Choroid plexus epithelial cell (primary cell): ENCODE measurements around the gene MLEC.

Experiments
- DNase-seq: peaks from one replicate; pipeline ENCODE4 v3.0.0-alpha.2; 2010; ENCODE audit warnings: low read depth
- H3K4me3 ChIP-seq: 2 replicates; pipeline ENCODE4 v1.5.1; 2011; ENCODE audit warnings: low read depth, mild to moderate bottlenecking, control low read depth, low read length, moderate library complexity
- TF ChIP-seq, protein P1 (sequence below): conservative IDR thresholded peaks from 2 replicates; pipeline ENCODE4 v1.5.1; 2011; ENCODE audit warnings: low read depth, mild to moderate bottlenecking, control low read depth, inconsistent platforms, low read length, moderate library complexity

The MLEC gene

DNA sequence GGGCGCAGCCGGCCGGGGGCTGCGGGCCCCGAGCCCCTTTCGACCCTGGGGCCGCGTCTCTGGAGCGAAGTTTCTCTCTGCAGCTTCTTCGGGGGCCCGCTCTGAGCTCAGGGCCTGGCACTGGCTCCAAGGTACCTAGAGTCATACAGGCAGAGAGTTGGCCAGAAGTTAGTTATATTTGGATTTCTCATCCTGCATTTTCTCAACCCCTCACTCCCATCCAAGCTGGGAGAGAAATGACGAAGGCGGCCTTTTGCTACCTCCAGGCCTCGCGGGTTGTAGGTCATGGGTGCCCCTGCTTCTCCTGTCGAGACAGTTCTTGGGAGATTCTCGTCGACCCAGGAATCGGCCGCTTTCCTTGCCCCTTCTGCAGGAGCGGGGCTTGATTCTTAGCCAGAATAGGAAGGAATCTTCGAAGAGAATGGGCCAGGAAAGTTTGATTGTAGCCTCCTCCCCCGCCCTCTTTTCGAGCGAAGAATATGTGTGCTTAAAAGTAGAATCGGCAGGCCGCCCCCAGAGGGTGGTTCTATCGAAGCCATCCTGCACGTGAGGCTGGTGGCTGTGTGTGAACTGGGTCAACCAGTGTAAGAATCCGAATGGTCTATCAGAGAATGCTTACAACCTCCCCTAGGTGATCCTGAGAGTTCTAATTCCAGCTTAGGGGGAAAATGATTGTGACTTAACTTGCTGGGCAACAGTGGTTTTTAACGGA lies 785 bp downstream of the MLEC start:
- peak; percentile 33 for DNase-seq
- TF ChIP-seq, protein P1, sequence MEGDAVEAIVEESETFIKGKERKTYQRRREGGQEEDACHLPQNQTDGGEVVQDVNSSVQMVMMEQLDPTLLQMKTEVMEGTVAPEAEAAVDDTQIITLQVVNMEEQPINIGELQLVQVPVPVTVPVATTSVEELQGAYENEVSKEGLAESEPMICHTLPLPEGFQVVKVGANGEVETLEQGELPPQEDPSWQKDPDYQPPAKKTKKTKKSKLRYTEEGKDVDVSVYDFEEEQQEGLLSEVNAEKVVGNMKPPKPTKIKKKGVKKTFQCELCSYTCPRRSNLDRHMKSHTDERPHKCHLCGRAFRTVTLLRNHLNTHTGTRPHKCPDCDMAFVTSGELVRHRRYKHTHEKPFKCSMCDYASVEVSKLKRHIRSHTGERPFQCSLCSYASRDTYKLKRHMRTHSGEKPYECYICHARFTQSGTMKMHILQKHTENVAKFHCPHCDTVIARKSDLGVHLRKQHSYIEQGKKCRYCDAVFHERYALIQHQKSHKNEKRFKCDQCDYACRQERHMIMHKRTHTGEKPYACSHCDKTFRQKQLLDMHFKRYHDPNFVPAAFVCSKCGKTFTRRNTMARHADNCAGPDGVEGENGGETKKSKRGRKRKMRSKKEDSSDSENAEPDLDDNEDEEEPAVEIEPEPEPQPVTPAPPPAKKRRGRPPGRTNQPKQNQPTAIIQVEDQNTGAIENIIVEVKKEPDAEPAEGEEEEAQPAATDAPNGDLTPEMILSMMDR, result no peak
- H3K4me3 ChIP-seq, result peak overlapping the region; percentile 84

DNA sequence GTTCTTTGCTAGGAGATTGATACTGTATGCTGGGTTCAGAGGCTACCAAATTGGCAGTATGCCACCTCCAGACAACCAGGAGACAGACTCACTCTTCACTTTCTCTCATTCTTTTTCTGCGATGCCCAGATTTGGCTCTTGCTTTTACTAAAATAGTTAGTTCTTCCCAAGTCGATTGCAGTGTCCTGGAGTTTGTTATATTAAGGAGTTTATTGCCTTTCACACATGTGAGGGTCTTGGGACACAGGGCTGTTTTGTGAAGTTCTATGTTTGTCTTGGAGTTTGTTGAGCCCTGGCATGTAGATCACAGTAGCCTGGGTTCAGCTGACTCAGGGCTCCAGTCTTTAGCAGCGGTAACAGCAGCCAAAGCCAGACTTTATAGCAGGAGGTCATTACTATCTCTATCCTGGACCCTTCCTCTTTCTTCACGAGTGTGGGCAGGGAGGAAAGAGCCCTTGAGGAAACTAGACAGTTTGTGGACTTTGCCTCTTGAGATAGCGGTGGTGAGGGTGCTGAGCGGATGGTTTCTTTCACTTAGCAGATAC lies 1.6 kb downstream of the MLEC start:
- H3K4me3 ChIP-seq, result peak overlapping the region; percentile 84
- peak; percentile 56 for DNase-seq
- TF ChIP-seq, protein P1, result no peak

DNA sequence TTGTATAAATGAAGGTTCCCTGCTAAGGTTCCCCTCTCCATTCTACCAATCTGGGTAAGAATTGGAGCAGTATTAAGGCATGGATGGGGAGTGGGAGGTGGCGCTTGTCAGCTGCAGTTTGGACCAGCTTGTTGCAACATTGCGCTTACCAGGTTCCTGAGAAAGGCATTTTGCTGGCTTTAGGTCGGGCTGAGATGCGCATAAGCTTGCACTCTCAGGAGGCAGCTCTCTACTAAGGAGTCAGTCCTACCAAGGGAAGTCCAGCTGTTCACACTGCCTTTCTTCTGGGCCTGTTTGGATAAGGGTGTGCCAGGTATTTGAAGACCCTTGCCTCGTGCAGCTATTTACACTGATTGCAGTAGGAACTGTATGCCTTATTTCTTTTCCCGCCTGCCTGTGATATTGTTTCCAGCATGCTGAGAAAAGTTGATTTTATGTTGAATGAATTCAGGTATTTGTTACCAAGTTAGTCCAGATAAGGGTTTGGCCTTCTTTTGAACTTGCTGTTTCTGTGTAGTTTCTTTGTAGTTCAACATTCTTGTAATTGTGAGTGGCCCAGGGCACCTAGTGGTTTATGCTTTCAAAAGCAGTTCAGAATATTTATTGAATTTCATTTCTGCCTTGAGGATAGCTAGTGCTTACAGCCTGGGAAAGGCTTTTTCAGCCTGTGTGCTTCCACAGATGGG lies 2.6 kb downstream of the MLEC start:
- H3K4me3 ChIP-seq, result peak overlapping the region; percentile 84
- peak; percentile 56 for DNase-seq
- TF ChIP-seq, protein P1, result no peak

DNA sequence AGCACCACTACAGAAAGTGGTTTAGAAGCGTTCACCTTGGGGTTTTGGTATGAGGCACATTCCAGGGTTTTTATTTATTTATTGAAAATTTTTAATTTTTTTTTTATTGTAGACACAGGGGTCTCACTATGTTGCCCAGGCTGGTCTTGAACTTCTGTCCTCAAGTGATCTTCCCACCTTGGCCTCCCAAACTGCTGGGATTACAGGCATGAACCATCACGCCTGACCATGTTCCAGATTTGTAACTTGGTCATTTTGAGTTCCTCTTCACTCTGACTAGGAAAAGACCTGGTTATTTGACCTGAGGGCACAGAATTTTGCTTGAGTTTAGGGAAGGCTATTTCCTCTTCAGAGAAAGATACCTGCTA lies 3.1 kb downstream of the MLEC start:
- no peak overlapping the region for H3K4me3 ChIP-seq
- DNase-seq, result no peak
- TF ChIP-seq, protein P1, result no peak

DNA sequence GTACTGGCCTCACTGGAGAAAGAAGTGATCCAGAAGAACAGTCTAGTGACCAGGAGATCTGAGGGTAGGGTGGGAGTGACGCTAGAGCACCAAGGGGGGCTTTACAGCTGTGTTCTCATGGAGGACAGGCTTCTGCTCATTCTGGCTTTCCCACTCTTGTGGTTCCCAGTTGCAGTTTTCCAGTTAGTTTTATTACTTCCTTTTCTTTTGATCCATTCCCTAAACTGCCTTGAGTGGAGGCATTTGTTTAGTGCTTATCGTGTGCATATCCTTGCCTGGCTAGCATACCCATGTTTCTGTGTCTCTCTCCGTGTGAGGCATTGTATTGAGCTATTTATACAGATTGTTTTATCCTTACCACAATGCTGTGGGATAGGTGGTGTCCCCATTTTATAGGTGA lies 4.0 kb downstream of the MLEC start:
- H3K4me3 ChIP-seq, result no peak overlapping the region
- TF ChIP-seq, protein P1, result no peak
- no peak for DNase-seq

DNA sequence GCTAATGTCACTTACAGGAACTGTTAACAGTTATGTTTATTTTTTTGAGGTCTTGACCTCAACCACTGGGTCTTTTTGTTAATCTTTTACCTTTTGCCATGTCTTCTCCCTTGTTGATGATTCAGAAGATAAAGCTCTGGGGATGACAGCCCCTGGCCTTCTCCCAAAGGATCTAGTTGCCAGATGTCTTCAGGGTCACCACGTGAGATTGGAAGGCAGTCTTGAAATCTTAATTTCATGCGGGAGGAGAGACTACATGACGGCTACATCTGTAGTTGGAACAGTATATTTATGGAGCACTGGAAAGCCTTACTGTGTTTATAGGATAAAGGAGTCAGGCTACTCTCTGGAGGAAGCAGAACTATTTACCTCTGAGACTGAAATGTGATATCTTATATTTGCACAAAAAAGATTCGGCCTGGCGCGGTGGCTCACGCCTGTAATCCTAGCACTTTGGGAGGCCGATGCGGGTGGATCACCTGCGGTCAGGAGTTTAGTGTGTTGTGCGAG lies 5.6 kb downstream of the MLEC start:
- no peak overlapping the region for H3K4me3 ChIP-seq
- DNase-seq, result peak; percentile 19
- TF ChIP-seq, protein P1, result no peak
